ENCODE results near the gene USP9X. TPM values are rescaled to one million over a fixed set of nuclear protein-coding genes. Genes with fewer than 3 reads are reported as not detected.

The USP9X gene
- total RNA-seq, 6 experiments from 2014 or later = 54.1 to 73.0 (median 60.9) TPM

- no peak overlapping the region for H3K4me3 Mint-ChIP-seq
- no peak for DNase-seq
- H3K27me3 Mint-ChIP-seq (ENCODE audit: insufficient read depth) = no peaks in the 10 kb centered on the region
- H3K27ac Mint-ChIP-seq = no peak overlapping the region
- TF ChIP-seq CTCF (IDR thresholded peaks at IDR 0.05) = no peak
- H3K36me3 Mint-ChIP-seq (ENCODE audit: low read depth) = no peaks in the 10 kb centered on the region
- H3K9me3 Mint-ChIP-seq = no peaks in the 10 kb centered on the region
- no peaks in the 10 kb centered on the region for H3K4me1 Mint-ChIP-seq (ENCODE audit: low read depth)
Observed at GRCh38 chrX:41257801-41258200, 172.6 kb downstream of the USP9X start.

DNA sequence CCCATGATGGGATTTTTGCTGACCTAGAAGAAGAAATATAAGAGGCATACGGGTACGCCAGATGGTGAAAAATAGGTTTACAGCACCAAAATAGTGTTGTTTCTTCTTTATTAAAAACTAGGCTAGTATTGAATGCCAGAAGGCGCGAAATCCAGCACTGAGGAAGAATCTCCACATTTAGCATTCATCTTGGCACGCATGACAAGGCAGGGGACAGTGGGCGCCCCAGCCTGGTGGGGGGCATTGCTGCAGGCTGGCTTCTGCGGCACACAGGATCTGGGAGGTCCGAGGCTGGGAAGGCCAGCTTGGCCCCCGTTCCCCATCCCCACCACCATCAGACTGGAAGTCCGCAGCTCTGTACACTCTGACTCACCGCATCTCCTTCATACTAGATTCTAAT lies 173.0 kb downstream of the USP9X start:
- Mint-ChIP-seq H3K27ac (no peak overlapping the region), H3K27me3 (ENCODE audit: insufficient read depth) (no peaks in the 10 kb centered on the region), H3K9me3 (no peaks in the 10 kb centered on the region), H3K4me1 (ENCODE audit: low read depth) (no peaks in the 10 kb centered on the region), H3K36me3 (ENCODE audit: low read depth) (no peaks in the 10 kb centered on the region), H3K4me3 (no peak overlapping the region)
- no peak for DNase-seq
- TF ChIP-seq CTCF (IDR thresholded peaks at IDR 0.05) = peak; percentile 36; the same call in 1 of the 2 replicates

DNA sequence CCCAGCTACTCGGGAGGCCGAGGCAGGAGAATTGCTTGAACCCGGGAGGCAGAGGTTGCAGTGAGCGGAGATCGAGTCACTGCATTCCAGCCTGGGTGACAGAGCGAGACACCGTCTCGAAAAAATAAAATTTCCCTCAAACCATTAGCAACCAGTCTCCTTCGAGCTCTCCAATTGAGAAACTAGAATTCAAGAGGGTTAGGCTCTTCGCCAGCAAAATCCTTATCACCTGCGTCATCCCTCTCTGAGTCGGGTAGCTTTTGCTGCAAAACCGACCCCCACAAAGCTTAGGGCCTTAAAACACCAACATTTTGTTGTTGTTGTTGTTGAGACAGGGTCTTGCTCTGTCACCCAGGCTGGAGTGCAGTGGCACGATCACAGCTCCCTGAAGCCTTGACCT lies 173.6 kb downstream of the USP9X start:
- no peaks in the 10 kb centered on the region for H3K27me3 Mint-ChIP-seq (ENCODE audit: insufficient read depth)
- no peaks in the 10 kb centered on the region for H3K9me3 Mint-ChIP-seq
- no peak for DNase-seq

DNA sequence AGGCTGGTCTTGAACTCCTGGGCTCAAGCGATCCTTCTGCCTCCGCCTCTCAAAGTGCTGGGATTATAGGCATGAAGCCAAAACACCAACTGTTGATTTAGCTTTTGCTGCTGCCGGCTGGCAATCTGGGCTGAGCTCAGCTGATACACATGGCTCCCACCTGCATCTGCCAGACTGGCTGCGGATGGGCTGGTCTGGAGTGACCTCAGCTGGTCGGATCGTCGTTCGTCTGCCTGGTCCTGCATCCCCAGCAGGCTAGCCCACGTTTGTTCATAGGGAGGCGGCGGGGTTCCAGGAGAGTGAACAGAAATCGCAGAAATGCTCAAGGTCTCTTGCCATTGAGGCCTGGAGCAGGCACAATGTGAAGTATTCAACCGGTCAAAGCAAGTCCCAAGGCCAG lies 174.3 kb downstream of the USP9X start:
- DNase-seq = no peak
- Mint-ChIP-seq H3K9me3 (no peaks in the 10 kb centered on the region), H3K4me3 (no peak overlapping the region), H3K27me3 (ENCODE audit: insufficient read depth) (no peaks in the 10 kb centered on the region), H3K27ac (no peak overlapping the region), H3K36me3 (ENCODE audit: low read depth) (no peaks in the 10 kb centered on the region), H3K4me1 (ENCODE audit: low read depth) (no peaks in the 10 kb centered on the region)
- TF ChIP-seq CTCF (IDR thresholded peaks at IDR 0.05) = no peak

More for the DNA sequence above, 173.6 kb downstream of the USP9X start:
- TF ChIP-seq CTCF (IDR thresholded peaks at IDR 0.05) = no peak
- no peaks in the 10 kb centered on the region for H3K36me3 Mint-ChIP-seq (ENCODE audit: low read depth)
- H3K27ac Mint-ChIP-seq = no peak overlapping the region
- no peaks in the 10 kb centered on the region for H3K4me1 Mint-ChIP-seq (ENCODE audit: low read depth)
- H3K4me3 Mint-ChIP-seq = no peak overlapping the region

DNA sequence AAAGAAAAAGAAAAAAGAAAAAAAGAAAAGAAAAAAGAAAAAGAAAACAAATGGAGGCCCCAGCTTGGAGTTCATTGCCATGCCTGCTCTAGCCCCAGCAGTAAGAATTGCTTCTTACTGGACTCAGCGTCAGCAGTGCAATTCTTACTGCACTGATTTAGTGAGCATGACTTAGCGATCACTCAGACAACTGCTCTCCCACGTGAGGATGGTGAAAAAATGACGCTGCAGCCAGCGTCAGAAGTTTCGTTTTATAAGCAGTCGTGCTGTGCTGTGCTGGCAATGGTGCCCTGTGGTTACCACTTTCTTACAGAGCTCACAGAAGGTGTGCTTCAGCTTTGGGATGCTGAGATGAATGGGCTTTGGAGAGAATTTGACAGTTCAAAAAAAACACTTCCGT lies 180.4 kb downstream of the USP9X start:
- Mint-ChIP-seq H3K27ac (peak overlapping the region; percentile 78; the same call in 1 of the 2 replicates), H3K4me3 (peak overlapping the region; percentile 36; the same call in 1 of the 2 replicates), H3K36me3 (ENCODE audit: low read depth) (no peaks in the 10 kb centered on the region), H3K9me3 (no peaks in the 10 kb centered on the region), H3K4me1 (ENCODE audit: low read depth) (no peaks in the 10 kb centered on the region), H3K27me3 (ENCODE audit: insufficient read depth) (no peaks in the 10 kb centered on the region; the same call in 1 of the 2 replicates)
- TF ChIP-seq CTCF (IDR thresholded peaks at IDR 0.05) = no peak
- DNase-seq = peak; percentile 83

GRCh38 chrX:41273638-41274037 lies 188.4 kb downstream of the USP9X start:
- Mint-ChIP-seq H3K27ac (no peak overlapping the region), H3K4me1 (ENCODE audit: low read depth) (peaks cover 18% of the 10 kb centered on the region), H3K4me3 (no peak overlapping the region), H3K9me3 (no peaks in the 10 kb centered on the region), H3K27me3 (ENCODE audit: insufficient read depth) (peaks cover 4% of the 10 kb centered on the region), H3K36me3 (ENCODE audit: low read depth) (no peaks in the 10 kb centered on the region)
- DNase-seq = peak; percentile 20
- TF ChIP-seq CTCF (IDR thresholded peaks at IDR 0.05) = no peak
